BLaER1 treated with 17β-estradiol and CSF1 and Interleukin-3, amounts not matched to agents 10 nM and 100 nM (cell line): ENCODE data around the gene HAPLN3.
"Not testable (repeated sequence)": the region's sequence is repeated elsewhere in the genome, so short reads cannot be mapped to it uniquely, and the experiment has no call there.

ENCODE experiments used
- H3K27ac ChIP-seq, 11 experiments: shearing (Covaris generic); formaldehyde crosslinking; 2 replicates each; pipeline ENCODE4 v1.8.1; 2022
- H3K27me3 ChIP-seq, 11 experiments: shearing (Covaris generic); formaldehyde crosslinking; 2 replicates each; pipeline ENCODE4 v1.8.1; 2022
- H3K36me3 ChIP-seq, 11 experiments: shearing (Covaris generic); formaldehyde crosslinking; 2 replicates each; pipeline ENCODE4 v1.8.1; 2022
- H3K4me1 ChIP-seq, 10 experiments: shearing (Covaris generic); formaldehyde crosslinking; 2 replicates each; pipeline ENCODE4 v1.8.1; 2022
- H3K4me2 ChIP-seq, 11 experiments: shearing (Covaris generic); formaldehyde crosslinking; 2 replicates each; pipeline ENCODE4 v1.8.1; 2022
- H3K4me3 ChIP-seq, 10 experiments: shearing (Covaris generic); formaldehyde crosslinking; 2 replicates each; pipeline ENCODE4 v1.8.1; 2022
- H3K9ac ChIP-seq, 11 experiments: shearing (Covaris generic); formaldehyde crosslinking; 2 replicates each; pipeline ENCODE4 v1.8.1; 2022
- H3K9me3 ChIP-seq, 11 experiments: shearing (Covaris generic); formaldehyde crosslinking; replicated peaks in 1 of 11; 2 replicates each; pipeline ENCODE4 v1.8.1; 2022
- H4K20me1 ChIP-seq, 11 experiments: shearing (Covaris generic); formaldehyde crosslinking; 2 replicates each; pipeline ENCODE4 v1.8.1; 2022
- Cebpa-rat ChIP-seq, 11 experiments: shearing (Covaris generic); IDR thresholded peaks; 2 replicates each; pipeline ENCODE4 v1.8.1; 2022

Gene HAPLN3

DNA sequence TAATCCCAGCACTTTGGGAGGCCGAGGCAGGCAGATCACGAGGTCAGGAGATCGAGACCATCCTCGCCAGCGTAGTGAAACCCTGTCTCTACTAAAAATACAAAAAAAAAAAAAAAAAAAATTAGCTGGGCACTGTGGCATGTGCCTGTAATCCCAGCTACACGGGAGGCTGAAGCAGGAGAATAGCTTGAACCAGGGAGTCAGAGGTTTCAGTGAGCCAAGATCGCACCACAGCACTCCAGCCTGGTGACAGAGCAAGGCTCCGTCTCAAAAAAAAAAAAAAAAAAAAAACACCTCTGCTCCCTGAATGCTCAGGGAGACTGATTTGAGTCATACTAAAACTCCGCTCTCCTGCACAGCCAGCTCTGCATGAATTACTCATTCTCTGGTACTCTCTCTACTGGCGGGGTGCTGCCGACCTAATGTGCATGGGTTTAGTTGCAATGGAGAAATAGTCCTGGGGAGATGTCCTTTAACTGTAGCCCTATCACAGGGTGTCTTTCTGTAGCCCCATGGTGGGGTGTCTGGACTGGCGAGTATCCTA, 25.6 kb upstream of the HAPLN3 start:
- not testable (repeated sequence) for H3K9ac ChIP-seq, H4K20me1 ChIP-seq, H3K27ac ChIP-seq, H3K4me3 ChIP-seq, H3K36me3 ChIP-seq
- peaks cover 0 to 12% (median 0%) of the 10 kb centered on the region in 11 experiments; a peak in 2 of 22 replicates for H3K27me3 ChIP-seq
- H3K4me2 ChIP-seq = peak overlapping the region in 5 of 11 experiments; percentile 18 to 62 (median 51); a peak in 8 of 22 replicates
- H3K4me1 ChIP-seq = peaks cover 0 to 37% (median 26%) of the 10 kb centered on the region in 10 experiments; a peak in 14 of 20 replicates
- peaks cover 0 to 19% (median 0%) of the 10 kb centered on the region in 11 experiments; a peak in 6 of 22 replicates for H3K9me3 ChIP-seq

- Histone ChIP-seq H3K4me3 (no peak overlapping the region), H3K4me2 (peak overlapping the region in 6 of 11 experiments; percentile 10 to 62 (median 50); a peak in 9 of 22 replicates), H4K20me1 (no peaks in the 10 kb centered on the region; a peak in 1 of 22 replicates), H3K9ac (no peak overlapping the region), H3K4me1 (peaks cover 0 to 37% (median 26%) of the 10 kb centered on the region in 10 experiments; a peak in 14 of 20 replicates), H3K36me3 (no peaks in the 10 kb centered on the region), H3K27me3 (peaks cover 0 to 12% (median 0%) of the 10 kb centered on the region in 11 experiments; a peak in 2 of 22 replicates), H3K9me3 (peaks cover 0 to 16% (median 0%) of the 10 kb centered on the region in 11 experiments; a peak in 6 of 22 replicates), H3K27ac (0 out of 22 replicates have a peak overlapping the region, but pooled peaks of 3 of the 11 experiments have one; percentile 3 to 62 (median 9))
- TF ChIP-seq Cebpa-rat (IDR thresholded peaks at IDR 0.05) = no peak
Measured at GRCh38 chr15:88920186-88920891, 25.0 kb upstream of the HAPLN3 start.

DNA sequence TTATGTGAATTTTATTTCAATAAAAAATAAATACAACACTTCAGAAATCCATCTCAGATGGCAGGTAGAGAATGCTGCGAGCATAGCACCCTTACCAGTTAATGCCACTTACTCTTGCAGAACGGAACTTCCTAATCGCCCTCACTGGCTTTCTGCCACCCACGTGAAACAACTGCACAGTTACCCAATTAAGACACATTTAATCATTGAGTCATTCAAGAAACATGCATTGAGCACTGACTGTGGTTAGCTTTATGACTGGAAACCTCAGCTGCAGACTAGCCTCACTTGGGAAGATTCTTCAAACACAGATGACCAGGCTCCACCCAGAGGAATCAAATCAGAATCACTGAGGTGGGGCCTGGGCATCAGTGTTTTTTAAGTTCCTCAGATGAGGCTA, 23.4 kb upstream of the HAPLN3 start:
- no peaks in the 10 kb centered on the region; a peak in 1 of 22 replicates for H4K20me1 ChIP-seq
- peaks cover 0 to 12% (median 0%) of the 10 kb centered on the region in 11 experiments; a peak in 2 of 22 replicates for H3K27me3 ChIP-seq
- H3K27ac ChIP-seq = peak overlapping the region in 8 of 11 experiments; percentile 14 to 62 (median 39); a peak in 11 of 22 replicates
- no peak overlapping the region for H3K4me3 ChIP-seq
- H3K36me3 ChIP-seq = no peaks in the 10 kb centered on the region
- peak overlapping the region in 10 of 11 experiments; percentile 10 to 65 (median 48); a peak in 16 of 22 replicates for H3K4me2 ChIP-seq
- no peak overlapping the region for H3K9ac ChIP-seq
- H3K4me1 ChIP-seq = peaks cover 6 to 38% (median 29%) of the 10 kb centered on the region in 10 experiments; a peak in 17 of 20 replicates
- no peaks in the 10 kb centered on the region for H3K9me3 ChIP-seq
- TF ChIP-seq Cebpa-rat (IDR thresholded peaks at IDR 0.05) = peak in 4 of 11 experiments; percentile 34 to 49 (median 44); a peak in 3 of 22 replicates

- Histone ChIP-seq H3K27me3 (peaks cover 0 to 12% (median 0%) of the 10 kb centered on the region in 11 experiments; a peak in 2 of 22 replicates), H3K9ac (no peak overlapping the region), H3K27ac (peak overlapping the region in 4 of 11 experiments; percentile 5 to 46 (median 28); a peak in 3 of 22 replicates)
Measured at GRCh38 chr15:88917760-88918159, 22.4 kb upstream of the HAPLN3 start.

GRCh38 chr15:88915354-88915753, 20.0 kb upstream of the HAPLN3 start:
- H3K36me3 ChIP-seq = peaks cover 0 to 2% (median 0%) of the 10 kb centered on the region in 11 experiments; a peak in 2 of 22 replicates
- no peak overlapping the region for H3K27ac ChIP-seq
- H3K4me1 ChIP-seq = peaks cover 33 to 59% (median 51%) of the 10 kb centered on the region in 10 experiments
- no peak overlapping the region for H3K4me2 ChIP-seq
- peaks cover 0 to 7% (median 0%) of the 10 kb centered on the region in 11 experiments; a peak in 3 of 22 replicates for H4K20me1 ChIP-seq
- no peak overlapping the region for H3K9ac ChIP-seq
- TF ChIP-seq Cebpa-rat (IDR thresholded peaks at IDR 0.05) = no peak
- H3K4me3 ChIP-seq = no peak overlapping the region
- H3K27me3 ChIP-seq = no peaks in the 10 kb centered on the region
- H3K9me3 ChIP-seq = no peaks in the 10 kb centered on the region

More at GRCh38 chr15:88917760-88918159, 22.4 kb upstream of the HAPLN3 start:
- no peaks in the 10 kb centered on the region for H3K9me3 ChIP-seq
- H3K4me2 ChIP-seq = peak overlapping the region in 7 of 11 experiments; percentile 11 to 62 (median 49); a peak in 8 of 22 replicates
- peaks cover 10 to 42% (median 32%) of the 10 kb centered on the region in 10 experiments; a peak in 17 of 20 replicates for H3K4me1 ChIP-seq
- no peak for TF ChIP-seq Cebpa-rat (IDR thresholded peaks at IDR 0.05)
- H3K36me3 ChIP-seq = no peaks in the 10 kb centered on the region
- no peaks in the 10 kb centered on the region; a peak in 1 of 22 replicates for H4K20me1 ChIP-seq
- H3K4me3 ChIP-seq = no peak overlapping the region

- Histone ChIP-seq H3K9ac (peak overlapping the region; percentile 76 to 88 (median 85); a peak in 19 of 22 replicates), H4K20me1 (peaks cover 0 to 21% (median 0%) of the 10 kb centered on the region in 11 experiments; a peak in 3 of 22 replicates), H3K27ac (peak overlapping the region in 9 of 11 experiments; percentile 78 to 91 (median 85); a peak in 18 of 22 replicates), H3K4me3 (peak overlapping the region; percentile 66 to 82 (median 75)), H3K4me1 (peaks cover 33 to 61% (median 57%) of the 10 kb centered on the region in 10 experiments), H3K4me2 (peak overlapping the region; percentile 86 to 99 (median 96)), H3K27me3 (no peaks in the 10 kb centered on the region), H3K9me3 (no peaks in the 10 kb centered on the region), H3K36me3 (peaks cover 0 to 17% (median 14%) of the 10 kb centered on the region in 11 experiments; a peak in 14 of 22 replicates)
- no peak for TF ChIP-seq Cebpa-rat (IDR thresholded peaks at IDR 0.05)
Measured at GRCh38 chr15:88913850-88914169, 18.5 kb upstream of the HAPLN3 start.

DNA sequence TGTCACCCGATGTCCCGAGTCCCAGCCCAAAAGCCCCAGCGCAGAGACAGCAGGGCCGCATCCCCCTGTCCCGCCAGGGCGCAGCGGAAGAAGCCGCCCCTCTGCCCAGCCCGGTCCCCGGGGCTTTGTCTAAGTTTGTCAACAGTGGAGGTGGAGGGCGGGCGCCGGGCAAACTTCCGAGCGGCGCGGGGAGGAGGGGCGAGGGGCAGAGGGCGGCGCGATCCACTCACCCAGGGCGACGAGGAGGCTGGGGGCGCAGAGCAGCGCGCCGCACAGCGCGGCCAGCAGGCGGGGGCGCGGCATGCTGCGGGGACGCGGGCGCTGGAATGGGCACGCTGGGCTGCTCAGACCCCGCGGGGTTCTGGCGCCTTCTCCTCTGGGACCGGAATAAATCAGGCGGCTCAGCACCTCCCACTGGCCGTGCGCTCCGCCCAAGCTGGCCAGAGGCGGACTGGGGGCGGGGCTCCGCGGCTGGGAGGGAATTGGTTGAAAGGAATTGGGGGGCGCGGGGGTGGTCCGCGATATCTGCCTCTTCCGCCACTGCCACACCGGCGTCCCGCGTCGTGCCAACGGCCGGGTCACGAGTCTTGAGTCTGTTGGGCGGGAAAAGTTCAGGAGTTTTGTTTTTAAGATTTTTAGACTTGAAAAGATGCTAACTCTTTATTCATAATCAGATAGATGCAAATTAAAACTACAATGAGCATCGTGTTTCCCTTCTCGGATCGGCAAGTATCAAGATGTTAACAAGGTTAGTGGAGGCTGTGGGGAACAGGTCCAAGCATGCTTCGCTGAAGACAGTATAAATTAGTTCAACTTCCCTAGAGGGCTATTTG, 17.9 kb upstream of the HAPLN3 start, which contains the start of gene MFGE8:
TSS of gene MFGE8 (minus strand) at position 363 of the 833 bp plus-strand sequence. CDS start at position 303, 60 bp downstream.
- Histone ChIP-seq H3K4me3 (peak within 1 kb of the TSS; percentile 66 to 82 (median 75)), H3K9me3 (no peaks in the 10 kb centered on the region), H3K4me1 (peaks cover 27 to 61% (median 51%) of the 10 kb centered on the region in 10 experiments), H3K4me2 (peak within 1 kb of the TSS; percentile 86 to 99 (median 96)), H4K20me1 (peaks cover 0 to 26% (median 1%) of the 10 kb centered on the region in 11 experiments; a peak in 3 of 22 replicates), H3K27me3 (no peaks in the 10 kb centered on the region), H3K27ac (peak within 1 kb of the TSS in 10 of 11 experiments; percentile 57 to 91 (median 85); a peak in 20 of 22 replicates), H3K36me3 (peaks cover 0 to 23% (median 17%) of the 10 kb centered on the region in 11 experiments; a peak in 14 of 22 replicates), H3K9ac (peak within 1 kb of the TSS; percentile 76 to 88 (median 85))
- no peak for TF ChIP-seq Cebpa-rat (IDR thresholded peaks at IDR 0.05)

- peak overlapping the region; percentile 76 to 88 (median 85) for H3K9ac ChIP-seq
Measured at GRCh38 chr15:88912500-88912921, 17.2 kb upstream of the HAPLN3 start.

More at GRCh38 chr15:88912500-88912921, 17.2 kb upstream of the HAPLN3 start:
- TF ChIP-seq Cebpa-rat (IDR thresholded peaks at IDR 0.05) = no peak
- no peaks in the 10 kb centered on the region for H3K27me3 ChIP-seq
- H3K4me1 ChIP-seq = peaks cover 20 to 65% (median 47%) of the 10 kb centered on the region in 10 experiments
- peaks cover 0 to 30% (median 24%) of the 10 kb centered on the region in 11 experiments; a peak in 15 of 22 replicates for H3K36me3 ChIP-seq
- H3K27ac ChIP-seq = peak overlapping the region in 10 of 11 experiments; percentile 57 to 91 (median 85); a peak in 19 of 22 replicates
- H3K4me3 ChIP-seq = peak overlapping the region; percentile 66 to 82 (median 75)
- no peaks in the 10 kb centered on the region for H3K9me3 ChIP-seq
- peaks cover 0 to 34% (median 6%) of the 10 kb centered on the region in 11 experiments; a peak in 5 of 22 replicates for H4K20me1 ChIP-seq
- H3K4me2 ChIP-seq = peak overlapping the region; percentile 86 to 99 (median 96)
